ENCODE results near the gene EML2. TPM values are rescaled to one million over a fixed set of nuclear protein-coding genes. Genes with fewer than 3 reads are reported as not detected.
A peak's percentile ranks its signal among the peaks of the same experiment; 100 is the strongest.

Gene EML2
- total RNA-seq, 2 donors from 2014 or later: 30.1 to 34.8 TPM

- ATAC-seq: peak; percentile 67 to 74
- intact Hi-C loops (cut with DNase I): loop anchor here in 1 of 2 donors (5.0 kb wide), 1 partner anchor 48 kb away; no protein-coding TSS in a partner anchor
- DNase-seq: peak; percentile 41
Observed at GRCh38 chr19:45569619-45570421, 69.4 kb downstream of the EML2 start.

- intact Hi-C loops (cut with DNase I): loop anchor here in 1 of 2 donors (5.0 kb wide), 1 partner anchor 46 kb away; no protein-coding TSS in a partner anchor
- ATAC-seq: peak; percentile 39 to 91
- DNase-seq: no peak
Observed at GRCh38 chr19:45568732-45569131, 70.5 kb downstream of the EML2 start.

GRCh38 chr19:45567609-45568008 lies 71.6 kb downstream of the EML2 start:
- intact Hi-C loops (cut with DNase I): loop anchor here in 1 of 2 donors (5.0 kb wide), 1 partner anchor 45 kb away; no protein-coding TSS in a partner anchor

GRCh38 chr19:45564131-45564780 lies 74.9 kb downstream of the EML2 start:
- DNase-seq (no peak), ATAC-seq (no peak)
- intact Hi-C loops (cut with DNase I): no loop called here

More at GRCh38 chr19:45567609-45568008, 71.6 kb downstream of the EML2 start:
- ATAC-seq (no peak), DNase-seq (no peak)

GRCh38 chr19:45560686-45561085 lies 78.5 kb downstream of the EML2 start:
- ATAC-seq: no peak
- DNase-seq: no peak
- intact Hi-C loops (cut with DNase I): no loop called here

- ATAC-seq (no peak), DNase-seq (no peak)
- intact Hi-C loops (cut with DNase I): no loop called here
Observed at GRCh38 chr19:45560038-45560437, 79.2 kb downstream of the EML2 start.

Small RNA genes within 50 kb of the gene (microRNA-seq; reads per million reads assigned to microRNA genes)
- gene MIR330 (57.2 to 97.5 reads per million in 2 donors), gene MIR642A (0 reads per million in 2 donors), gene MIR642B (0 reads per million in 2 donors)

Other genes starting within 250 kb of the EML2 start
- gene PPP1R13L, start 234.3 kb downstream of the EML2 start, total RNA-seq: 100 to 1,000 TPM; 123 to 143 TPM
- 1 to 10 TPM; 4.6 to 5.5 TPM for gene POLR1G, start 232.8 kb downstream of the EML2 start, total RNA-seq
- gene ERCC1, start 215.5 kb downstream of the EML2 start, total RNA-seq: 100 to 1,000 TPM; 105 to 140 TPM
- gene FOSB, start 171.4 kb downstream of the EML2 start, total RNA-seq: 1 to 10 TPM; 1.5 to 5.5 TPM
- gene RTN2, start 142.3 kb downstream of the EML2 start, total RNA-seq: 10 to 100 TPM; 13.0 to 16.3 TPM
- gene PPM1N, start 141.0 kb downstream of the EML2 start, total RNA-seq: 1 to 10 TPM in 1 of 2 donors, under 1 TPM in 1; 0.47 to 1.0 TPM
- gene VASP, start 131.9 kb downstream of the EML2 start, total RNA-seq: 10 to 100 TPM; 48.4 to 91.7 TPM
- 10 to 100 TPM; 19.1 to 27.1 TPM for gene OPA3, start 54.6 kb downstream of the EML2 start, total RNA-seq
- 10 to 100 TPM in 1 of 2 donors, 1 to 10 TPM in 1; 5.2 to 17.7 TPM for gene GPR4, start 37.2 kb downstream of the EML2 start, total RNA-seq
- gene GIPR, start 28.8 kb upstream of the EML2 start, total RNA-seq: 10 to 100 TPM in 1 of 2 donors, 1 to 10 TPM in 1; 7.2 to 11.0 TPM
- gene SNRPD2, start 52.6 kb upstream of the EML2 start, total RNA-seq: 100 to 1,000 TPM; 251 to 270 TPM
- 1 to 10 TPM; 2.9 to 3.2 TPM for gene QPCTL, start 53.3 kb upstream of the EML2 start, total RNA-seq
- gene FBXO46, start 91.5 kb upstream of the EML2 start, total RNA-seq: 10 to 100 TPM in 1 of 2 donors, 1 to 10 TPM in 1; 9.6 to 10.8 TPM
- gene MEIOSIN, start 94.0 kb upstream of the EML2 start, total RNA-seq: under 1 TPM; 0.21 to 0.24 TPM
- gene SIX5, start 129.9 kb upstream of the EML2 start, total RNA-seq: 10 to 100 TPM; 15.6 to 21.1 TPM
- gene DMPK, start 143.1 kb upstream of the EML2 start, total RNA-seq: 100 to 1,000 TPM; 200 to 241 TPM
- gene DMWD, start 153.4 kb upstream of the EML2 start, total RNA-seq: 10 to 100 TPM; 55.3 to 57.7 TPM
- gene RSPH6A, start 175.9 kb upstream of the EML2 start, total RNA-seq: not detected
- 10 to 100 TPM; 29.0 to 29.6 TPM for gene SYMPK, start 223.8 kb upstream of the EML2 start, total RNA-seq
- gene FOXA3, start 224.9 kb upstream of the EML2 start, total RNA-seq: not detected
- gene IRF2BP1, start 246.7 kb upstream of the EML2 start, total RNA-seq: 10 to 100 TPM; 18.3 to 21.3 TPM

Measured in left cardiac atrium (tissue), 4 donors.